Choroid plexus epithelial cell (primary cell): ENCODE results near the gene VAV1.
"Not testable (repeated sequence)": the region's sequence is repeated elsewhere in the genome, so short reads cannot be mapped to it uniquely, and the experiment has no call there.

Source experiments
- DNase-seq: peaks from one replicate; pipeline ENCODE4 v3.0.0-alpha.2; 2010; ENCODE audit warnings: low read depth
- H3K4me3 ChIP-seq: 2 replicates; pipeline ENCODE4 v1.5.1; 2011; ENCODE audit warnings: low read depth, mild to moderate bottlenecking, control low read depth, low read length, moderate library complexity
- CTCF ChIP-seq: conservative IDR thresholded peaks from 2 replicates; pipeline ENCODE4 v1.5.1; 2011; ENCODE audit warnings: low read depth, mild to moderate bottlenecking, control low read depth, inconsistent platforms, low read length, moderate library complexity

Gene VAV1

GRCh38 chr19:6772866-6773322 is 386 bp downstream of the VAV1 start:
- H3K4me3 ChIP-seq = no peak overlapping the region
- TF ChIP-seq CTCF = no peak
- DNase-seq = no peak

- TF ChIP-seq CTCF = no peak
- H3K4me3 ChIP-seq = no peak overlapping the region
- DNase-seq = no peak
Observed at GRCh38 chr19:6773323-6773931, 919 bp downstream of the VAV1 start.

GRCh38 chr19:6774821-6775707 is 2.6 kb downstream of the VAV1 start:
- DNase-seq = peak; percentile 28
- no peak for TF ChIP-seq CTCF
- no peak overlapping the region for H3K4me3 ChIP-seq

- DNase-seq = not testable (repeated sequence)
Observed at GRCh38 chr19:6776045-6776444, 3.5 kb downstream of the VAV1 start.

GRCh38 chr19:6776999-6777398 is 4.5 kb downstream of the VAV1 start:
- no peak overlapping the region for H3K4me3 ChIP-seq
- no peak for TF ChIP-seq CTCF
- DNase-seq = no peak

More at GRCh38 chr19:6776045-6776444, 3.5 kb downstream of the VAV1 start:
- not testable (repeated sequence) for H3K4me3 ChIP-seq

GRCh38 chr19:6777434-6777833 is 4.9 kb downstream of the VAV1 start:
- TF ChIP-seq CTCF = no peak
- DNase-seq = no peak
- no peak overlapping the region for H3K4me3 ChIP-seq

- H3K4me3 ChIP-seq = no peak overlapping the region
- DNase-seq = no peak
- TF ChIP-seq CTCF = no peak
Observed at GRCh38 chr19:6778386-6778785, 5.9 kb downstream of the VAV1 start.
